PFSK-1 (cell line): Measurements from ENCODE around the gene MAP6D1.

Experiments used
- FOXP2 ChIP-seq: optimal IDR thresholded peaks from 2 replicates; pipeline ENCODE3; 2011; ENCODE audit warnings: borderline replicate concordance, control low read depth, inconsistent platforms; ENCODE audit not compliant: insufficient read depth; ENCODE audit errors: extremely low read length, extremely low read depth
- POLR2AphosphoS5 ChIP-seq: IDR thresholded peaks from 2 replicates; pipeline ENCODE4 v1.6.1; 2012; ENCODE audit warnings: low read depth, mild to moderate bottlenecking, control low read depth, low read length, moderate library complexity
- SIN3A ChIP-seq: IDR thresholded peaks from 2 replicates; pipeline ENCODE4 v1.6.1; 2012; ENCODE audit warnings: mild to moderate bottlenecking, low read length, moderate library complexity, borderline replicate concordance; ENCODE audit not compliant: insufficient read depth
- TAF1 ChIP-seq: IDR thresholded peaks from 2 replicates; pipeline ENCODE4 v1.6.1; 2012; ENCODE audit warnings: low read length, control low read depth, borderline replicate concordance; ENCODE audit not compliant: insufficient read depth
- TF ChIP-seq, protein P1 (sequence below), 2 experiments: IDR thresholded peaks; 2 replicates each; pipeline versions ENCODE4 v1.6.1 to v1.8.0; 2011 to 2012; ENCODE audit warnings: low read depth in 2 of 2, low read length in 2 of 2, control low read depth in 1 of 2, inconsistent platforms in 1 of 2, mild to moderate bottlenecking in 1 of 2, moderate library complexity in 1 of 2; ENCODE audit not compliant: insufficient read depth in 1 of 2

DNA sequence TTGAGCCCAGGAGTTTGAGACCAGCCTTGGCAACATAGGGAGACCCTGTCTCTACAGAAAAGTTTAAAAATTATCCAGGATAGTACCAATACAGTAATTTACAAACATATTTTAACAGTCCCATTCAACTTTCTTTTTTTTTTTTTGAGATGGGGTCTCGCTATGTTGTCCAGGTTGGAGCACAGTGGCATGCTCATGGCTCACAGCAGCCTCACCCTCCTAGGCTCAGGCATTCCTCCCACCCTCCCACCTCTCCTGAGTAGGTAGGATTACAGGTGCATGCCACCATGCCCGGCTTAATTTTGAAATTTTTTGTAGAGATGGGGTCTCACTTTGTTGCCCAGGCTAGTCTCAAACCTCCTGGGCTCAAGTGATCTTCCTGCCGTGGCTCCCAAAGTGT is 12.5 kb upstream of the MAP6D1 start:
- TF ChIP-seq FOXP2 (no peak), SIN3A (no peak), POLR2AphosphoS5 (no peak), TAF1 (no peak)
- TF ChIP-seq, protein P1, sequence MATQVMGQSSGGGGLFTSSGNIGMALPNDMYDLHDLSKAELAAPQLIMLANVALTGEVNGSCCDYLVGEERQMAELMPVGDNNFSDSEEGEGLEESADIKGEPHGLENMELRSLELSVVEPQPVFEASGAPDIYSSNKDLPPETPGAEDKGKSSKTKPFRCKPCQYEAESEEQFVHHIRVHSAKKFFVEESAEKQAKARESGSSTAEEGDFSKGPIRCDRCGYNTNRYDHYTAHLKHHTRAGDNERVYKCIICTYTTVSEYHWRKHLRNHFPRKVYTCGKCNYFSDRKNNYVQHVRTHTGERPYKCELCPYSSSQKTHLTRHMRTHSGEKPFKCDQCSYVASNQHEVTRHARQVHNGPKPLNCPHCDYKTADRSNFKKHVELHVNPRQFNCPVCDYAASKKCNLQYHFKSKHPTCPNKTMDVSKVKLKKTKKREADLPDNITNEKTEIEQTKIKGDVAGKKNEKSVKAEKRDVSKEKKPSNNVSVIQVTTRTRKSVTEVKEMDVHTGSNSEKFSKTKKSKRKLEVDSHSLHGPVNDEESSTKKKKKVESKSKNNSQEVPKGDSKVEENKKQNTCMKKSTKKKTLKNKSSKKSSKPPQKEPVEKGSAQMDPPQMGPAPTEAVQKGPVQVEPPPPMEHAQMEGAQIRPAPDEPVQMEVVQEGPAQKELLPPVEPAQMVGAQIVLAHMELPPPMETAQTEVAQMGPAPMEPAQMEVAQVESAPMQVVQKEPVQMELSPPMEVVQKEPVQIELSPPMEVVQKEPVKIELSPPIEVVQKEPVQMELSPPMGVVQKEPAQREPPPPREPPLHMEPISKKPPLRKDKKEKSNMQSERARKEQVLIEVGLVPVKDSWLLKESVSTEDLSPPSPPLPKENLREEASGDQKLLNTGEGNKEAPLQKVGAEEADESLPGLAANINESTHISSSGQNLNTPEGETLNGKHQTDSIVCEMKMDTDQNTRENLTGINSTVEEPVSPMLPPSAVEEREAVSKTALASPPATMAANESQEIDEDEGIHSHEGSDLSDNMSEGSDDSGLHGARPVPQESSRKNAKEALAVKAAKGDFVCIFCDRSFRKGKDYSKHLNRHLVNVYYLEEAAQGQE (IDR thresholded peaks at IDR 0.05; ENCODE audit: insufficient read depth in 1 of 2, low read depth in 2 of 2, low read length in 2 of 2), result no peak
